ENCODE results near the gene ZBTB46. TPM values are rescaled to one million over a fixed set of nuclear protein-coding genes. Genes with fewer than 3 reads are reported as not detected.
"Not testable (repeated sequence)": the region's sequence is repeated elsewhere in the genome, so short reads cannot be mapped to it uniquely, and the experiment has no call there.

Gene ZBTB46
- total RNA-seq, 1 donor from 2014 or later = 13.5 TPM

- intact Hi-C loops (cut with DNase I) = loop anchor here (5.0 kb wide), 2 partner anchors 34 to 74 kb away; no protein-coding TSS in a partner anchor
- DNase-seq (no peak), ATAC-seq (ENCODE audit: poor library complexity) (no peak)
These were observed 30.4 kb upstream of the ZBTB46 start, which contains the start of gene ABHD16B for GRCh38 chr20:63861365-63861934. ABHD16B (plus strand) TSS chr20:63861498; CDS start chr20:63861541, 43 bp downstream.

GRCh38 chr20:63860325-63861051 is 29.4 kb upstream of the ZBTB46 start:
- no peak for ATAC-seq (ENCODE audit: poor library complexity)
- intact Hi-C loops (cut with DNase I) = loop anchor here (5.0 kb wide), 2 partner anchors 33 to 73 kb away; no protein-coding TSS in a partner anchor
- peak; percentile 61 for DNase-seq

GRCh38 chr20:63859166-63859699 is 28.2 kb upstream of the ZBTB46 start:
- intact Hi-C loops (cut with DNase I) = no loop called here
- no peak for ATAC-seq (ENCODE audit: poor library complexity)
- DNase-seq = no peak

GRCh38 chr20:63858393-63859165 is 27.5 kb upstream of the ZBTB46 start:
- peak; percentile 62 for DNase-seq
- peak; percentile 8 for ATAC-seq (ENCODE audit: poor library complexity)
- intact Hi-C loops (cut with DNase I) = no loop called here

GRCh38 chr20:63857764-63858392 is 26.8 kb upstream of the ZBTB46 start:
- ATAC-seq (ENCODE audit: poor library complexity) (peak; percentile 4), DNase-seq (peak; percentile 56)
- intact Hi-C loops (cut with DNase I) = no loop called here

- intact Hi-C loops (cut with DNase I) = no loop called here
- no peak for ATAC-seq (ENCODE audit: poor library complexity)
- no peak for DNase-seq
These were observed 25.0 kb upstream of the ZBTB46 start for GRCh38 chr20:63856098-63856511.

- intact Hi-C loops (cut with DNase I) = no loop called here
- DNase-seq (no peak), ATAC-seq (ENCODE audit: poor library complexity) (peak; percentile 5)
These were observed 24.5 kb upstream of the ZBTB46 start for GRCh38 chr20:63855363-63856097.

GRCh38 chr20:63854766-63855362 is 23.8 kb upstream of the ZBTB46 start:
- peak; percentile 44 for ATAC-seq (ENCODE audit: poor library complexity)
- DNase-seq = peak; percentile 76
- intact Hi-C loops (cut with DNase I) = no loop called here

GRCh38 chr20:63854069-63854765 is 23.2 kb upstream of the ZBTB46 start:
- peak; percentile 33 for ATAC-seq (ENCODE audit: poor library complexity)
- no peak for DNase-seq
- intact Hi-C loops (cut with DNase I) = no loop called here

- intact Hi-C loops (cut with DNase I); DNase-seq; ATAC-seq (ENCODE audit: poor library complexity): not testable (repeated sequence)
These were observed 22.6 kb upstream of the ZBTB46 start for GRCh38 chr20:63853733-63854068.

GRCh38 chr20:63851548-63851943 is 20.5 kb upstream of the ZBTB46 start:
- DNase-seq; intact Hi-C loops (cut with DNase I); ATAC-seq (ENCODE audit: poor library complexity): not testable (repeated sequence)

GRCh38 chr20:63850689-63851547 is 19.9 kb upstream of the ZBTB46 start:
- intact Hi-C loops (cut with DNase I) = no loop called here
- DNase-seq = no peak
- no peak for ATAC-seq (ENCODE audit: poor library complexity)

GRCh38 chr20:63848003-63848911 is 17.2 kb upstream of the ZBTB46 start:
- ATAC-seq (ENCODE audit: poor library complexity) = peak; percentile 7

GRCh38 chr20:63847237-63848002 is 16.4 kb upstream of the ZBTB46 start:
- ATAC-seq (ENCODE audit: poor library complexity) (no peak), DNase-seq (no peak)
- intact Hi-C loops (cut with DNase I) = no loop called here

More at GRCh38 chr20:63848003-63848911, 17.2 kb upstream of the ZBTB46 start:
- intact Hi-C loops (cut with DNase I) = no loop called here
- DNase-seq = no peak

- intact Hi-C loops (cut with DNase I) = no loop called here
These were observed 15.8 kb upstream of the ZBTB46 start for GRCh38 chr20:63846888-63847236.

More at GRCh38 chr20:63846888-63847236, 15.8 kb upstream of the ZBTB46 start:
- ATAC-seq (ENCODE audit: poor library complexity) = no peak
- no peak for DNase-seq
